Measurements from ENCODE around the gene KRABD2.

The KRABD2 gene

GRCh38 chr17:8384801-8385378 lies 8.4 kb upstream of the KRABD2 start:
- H3K79me2 ChIP-seq (replicated peaks; ENCODE audit: insufficient read depth) = peaks cover 30% of the 10 kb centered on the region
- peak overlapping the region; percentile 100 for H3K4me3 Mint-ChIP-seq

More at GRCh38 chr17:8384801-8385378, 8.4 kb upstream of the KRABD2 start:
- peak overlapping the region; percentile 84; the same call in 1 of the 2 replicates for H3K4me2 ChIP-seq
- H3K9me3 Mint-ChIP-seq = peaks cover 3% of the 10 kb centered on the region; the same call in 1 of the 3 replicates
- no peaks in the 10 kb centered on the region for H3K27me3 ChIP-seq (ENCODE audit: insufficient read depth)
- H3K36me3 ChIP-seq (ENCODE audit: insufficient read depth) = peaks cover 22% of the 10 kb centered on the region
- H2AFZ ChIP-seq = no peak overlapping the region
- peak overlapping the region; percentile 40 for H3K27ac ChIP-seq (ENCODE audit: low read depth)
- H3K9me2 ChIP-seq (ENCODE audit: insufficient read depth) = no peaks in the 10 kb centered on the region
- peaks cover 38% of the 10 kb centered on the region for H3K36me3 Mint-ChIP-seq (ENCODE audit: low read depth)
- peak; percentile 80 for DNase-seq (ENCODE audit: low spot score)
- H3K4me1 Mint-ChIP-seq = peaks cover 30% of the 10 kb centered on the region
- peaks cover 22% of the 10 kb centered on the region for H3K4me1 ChIP-seq (ENCODE audit: insufficient read depth)
- no peak for TF ChIP-seq EZH2phosphoT487 (IDR thresholded peaks at IDR 0.05; ENCODE audit: unreplicated experiment)
- no peak for TF ChIP-seq ZNF331 (CRISPR knock-in tag; IDR thresholded peaks at IDR 0.05; ENCODE audit: low read depth)
- TF ChIP-seq NANOG (IDR thresholded peaks at IDR 0.05; ENCODE audit: borderline replicate concordance) = no peak
- no peak for TF ChIP-seq JUNB (IDR thresholded peaks at IDR 0.05; ENCODE audit: unreplicated experiment)
- TF ChIP-seq ETS1 (IDR thresholded peaks at IDR 0.05) = no peak
- TF ChIP-seq STAT1 (IDR thresholded peaks at IDR 0.05; ENCODE audit: unreplicated experiment) = no peak
- TF ChIP-seq ZNF462 (CRISPR knock-in tag; IDR thresholded peaks at IDR 0.05) = no peak
- H3K27me3 Mint-ChIP-seq (ENCODE audit: insufficient read depth, low read depth, poor library complexity) = peaks cover 21% of the 10 kb centered on the region
- H3F3A ChIP-seq (replicated peaks; ENCODE audit: low read depth) = peaks cover 27% of the 10 kb centered on the region
- peaks cover 22% of the 10 kb centered on the region for H4K20me1 ChIP-seq (replicated peaks; ENCODE audit: insufficient read depth)
- ATAC-seq = no peak
- peak overlapping the region; percentile 93; the same call in 1 of the 2 replicates for H3K4me3 ChIP-seq
- peak overlapping the region; percentile 53; the same call in 1 of the 2 replicates for H3K27ac Mint-ChIP-seq

Measured in GM23338 (cell line).